HCT116 (cell line): Measurements from ENCODE around the gene DHRS2. TPM values are rescaled to one million over a fixed set of nuclear protein-coding genes. Genes with fewer than 3 reads are reported as not detected.

Experiments
- ATAC-seq: fragments of 200-7000 bp; cut with Tn5 transposase; 2 replicates; pipeline ENCODE4 v1.9.1; 2020; ENCODE audit warnings: mild to moderate bottlenecking, moderate library complexity
- BruUV-seq: library from RNA; stranded (reverse); fragments of 400-500 nt; replicated peaks from 2 replicates; lab custom pipeline; 2021; lab: Mats Ljungman, UMichigan
- CTCF ChIA-PET: fragments of 300-600 bp; sonication (Branson Sonifier 250); formaldehyde crosslinking; loops from one replicate; lab custom pipeline; 2021; ENCODE audit warnings: antibody characterized with exemption; lab: Charles Lee
- POLR2A ChIA-PET: fragments of 300-600, 350-600 bp; sonication (Branson Sonifier 250); formaldehyde crosslinking; loops from one replicate; lab custom pipeline; 2021; ENCODE audit warnings: antibody characterized with exemption; lab: Charles Lee
- RAD21 ChIA-PET, 2 experiments: fragments of 300-600 bp; sonication (Branson Sonifier 250); formaldehyde crosslinking; loops; one replicate each; lab custom pipeline; 2023; ENCODE audit warnings: low total read pairs in 2 of 2; ENCODE audit not compliant: uncharacterized antibody in 2 of 2, unreplicated experiment in 2 of 2, low non-redundant PET in 1 of 2; lab: Charles Lee
- DNase-seq: peaks from one replicate; pipeline ENCODE4 v3.0.0-alpha.2; 2010; ENCODE audit warnings: low read depth, low spot score
- H2AFZ ChIP-seq: fragments of 200-600 bp; shearing (Covaris generic), sonication (generic); 2 replicates; pipeline ENCODE4 v1.6.1; 2017; ENCODE audit warnings: low read depth, mixed run types, mixed read lengths, antibody characterized with exemption, low read length; ENCODE audit not compliant: poor library complexity, severe bottlenecking
- H3K27ac ChIP-seq: 2 replicates; pipeline ENCODE4 v1.5.1; 2012; ENCODE audit warnings: low read depth, low read length
- H3K27me3 ChIP-seq: fragments of 200-600 bp; sonication (generic); 2 replicates; pipeline ENCODE4 v1.6.1; 2016; ENCODE audit warnings: mixed run types, low read length, mixed read lengths; ENCODE audit not compliant: insufficient read depth
- H3K36me3 ChIP-seq, 2 experiments: fragments of 200-500 bp in 1 of 2; fragments of 200-600 bp in 1 of 2; sonication (Bioruptor generic) in 1 of 2; sonication (generic) in 1 of 2; 2 replicates each; pipeline versions ENCODE4 v1.5.1 to v1.6.1; 2014 to 2016; ENCODE audit warnings: low read length in 2 of 2, inconsistent platforms in 1 of 2, mixed read lengths in 1 of 2, mixed run types in 1 of 2; ENCODE audit not compliant: insufficient read depth in 2 of 2, control insufficient read depth in 1 of 2
- H3K4me1 ChIP-seq, 2 experiments: fragments of 200-600 bp in 1 of 2; sonication (generic) in 1 of 2; 2 replicates each; pipeline versions ENCODE4 v1.5.1 to v1.6.1; 2012 to 2017; ENCODE audit warnings: low read length in 2 of 2, inconsistent platforms in 1 of 2, mild to moderate bottlenecking in 1 of 2, mixed read lengths in 1 of 2, mixed run types in 1 of 2, moderate library complexity in 1 of 2; ENCODE audit not compliant: insufficient read depth in 2 of 2, control insufficient read depth in 1 of 2
- H3K4me2 ChIP-seq: fragments of 200-600 bp; sonication (generic); 2 replicates; pipeline ENCODE4 v1.6.1; 2017; ENCODE audit warnings: mixed run types, low read length, mixed read lengths
- H3K4me3 ChIP-seq, 2 experiments: fragments of 200-600 bp in 1 of 2; sonication (generic) in 1 of 2; replicated peaks in 1 of 2; 2 replicates each; pipeline ENCODE4 v1.5.1; 2011 to 2016; ENCODE audit warnings: low read length in 2 of 2, control low read depth in 1 of 2, low read depth in 1 of 2, mild to moderate bottlenecking in 1 of 2, mixed read lengths in 1 of 2, mixed run types in 1 of 2
- H3K79me2 ChIP-seq: fragments of 200-600 bp; sonication (generic); 2 replicates; pipeline ENCODE4 v1.6.1; 2017; ENCODE audit warnings: mild to moderate bottlenecking, mixed run types, low read length, moderate library complexity, mixed read lengths; ENCODE audit not compliant: insufficient read depth
- H3K9ac ChIP-seq: fragments of 200-600 bp; sonication (generic); 2 replicates; pipeline ENCODE4 v1.6.1; 2016; ENCODE audit warnings: low read length, mixed read lengths
- H3K9me2 ChIP-seq: fragments of 200-600 bp; sonication (generic), shearing (Covaris generic); 2 replicates; pipeline ENCODE4 v1.6.1; 2017; ENCODE audit warnings: mixed run types, mild to moderate bottlenecking, moderate library complexity; ENCODE audit not compliant: insufficient read depth
- H3K9me3 ChIP-seq, 2 experiments: fragments of 200-500 bp in 1 of 2; fragments of 200-600 bp in 1 of 2; sonication (Bioruptor generic) in 1 of 2; sonication (generic) in 1 of 2; 2 replicates each; pipeline ENCODE4 v1.6.1; 2014 to 2017; ENCODE audit warnings: low read length in 2 of 2, mixed read lengths in 2 of 2, inconsistent platforms in 1 of 2, low read depth in 1 of 2, mild to moderate bottlenecking in 1 of 2, mixed run types in 1 of 2, moderate library complexity in 1 of 2; ENCODE audit not compliant: control insufficient read depth in 1 of 2, insufficient read depth in 1 of 2
- H4K20me1 ChIP-seq: fragments of 200-600 bp; sonication (generic), shearing (Covaris generic); 2 replicates; pipeline ENCODE4 v1.6.1; 2017; ENCODE audit warnings: mixed run types, mild to moderate bottlenecking, moderate library complexity; ENCODE audit not compliant: insufficient read depth
- CEBPB ChIP-seq: IDR thresholded peaks from 2 replicates; pipeline ENCODE4 v1.6.1; 2012; ENCODE audit warnings: low read depth
- EZH2phosphoT487 ChIP-seq: fragments of 200-600 bp; IDR thresholded peaks from 2 replicates; pipeline ENCODE4 v1.6.1; 2018; ENCODE audit warnings: antibody characterized with exemption, borderline replicate concordance
- SP1 ChIP-seq: IDR thresholded peaks from 2 replicates; pipeline ENCODE4 v1.6.1; 2012; ENCODE audit warnings: low read depth
- SRF ChIP-seq: IDR thresholded peaks from 2 replicates; pipeline ENCODE4 v1.6.1; 2012; ENCODE audit warnings: low read depth
- TCF7L2 ChIP-seq: IDR thresholded peaks from 2 replicates; pipeline ENCODE4 v1.7.0; 2011; ENCODE audit warnings: borderline replicate concordance, inconsistent platforms; ENCODE audit not compliant: insufficient read depth, insufficient read length; ENCODE audit errors: extremely low read depth
- YY1 ChIP-seq: IDR thresholded peaks from 2 replicates; pipeline ENCODE4 v1.6.1; 2011; ENCODE audit warnings: low read length, low read depth, moderate library complexity, mild to moderate bottlenecking; ENCODE audit not compliant: insufficient replicate concordance; ENCODE audit errors: extremely low read depth
- intact Hi-C: fragments of 100-400 bp; cut with micrococcal nuclease; formaldehyde crosslinking; loops from 2 replicates; pipeline ENCODE4 v1.10.0; 2022
- total RNA-seq: library from RNA; stranded (reverse); gene quantifications from one replicate; pipeline ENCODE4 v1.2.1, GENCODE V29; 2021; ENCODE audit not compliant: unreplicated experiment
- TF ChIP-seq, protein P1 (sequence below): IDR thresholded peaks from 2 replicates; pipeline ENCODE4 v1.6.1; 2011; ENCODE audit warnings: mild to moderate bottlenecking, low read length, moderate library complexity; ENCODE audit not compliant: insufficient replicate concordance; ENCODE audit errors: extremely low read depth
- TF ChIP-seq, protein P2 (sequence below): IDR thresholded peaks from 2 replicates; pipeline ENCODE4 v1.6.1; 2012; ENCODE audit warnings: low read depth

DHRS2 gene
- total RNA-seq, 1 experiment from 2014 or later: 10.0 TPM

DNA sequence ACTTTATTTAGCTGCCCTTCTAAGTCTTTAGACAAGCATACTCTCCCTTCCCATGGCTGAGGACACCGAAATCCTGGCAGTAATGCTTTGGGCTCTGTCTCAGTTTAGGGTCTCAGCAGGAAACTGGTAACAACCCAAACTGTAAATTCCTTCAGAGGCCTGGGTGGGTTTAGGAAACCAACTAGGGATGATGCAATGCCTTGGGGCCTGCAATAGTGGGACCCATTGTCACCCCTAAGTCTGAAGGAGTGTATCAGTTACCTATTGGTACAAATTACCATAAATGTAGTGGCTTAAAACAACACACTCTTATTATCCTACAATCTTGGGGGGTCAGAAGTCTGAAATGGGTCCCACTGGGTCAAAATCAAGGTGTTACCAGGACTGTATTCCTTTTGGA is 36.0 kb downstream of the DHRS2 start (continued):
- TF ChIP-seq, protein P1, sequence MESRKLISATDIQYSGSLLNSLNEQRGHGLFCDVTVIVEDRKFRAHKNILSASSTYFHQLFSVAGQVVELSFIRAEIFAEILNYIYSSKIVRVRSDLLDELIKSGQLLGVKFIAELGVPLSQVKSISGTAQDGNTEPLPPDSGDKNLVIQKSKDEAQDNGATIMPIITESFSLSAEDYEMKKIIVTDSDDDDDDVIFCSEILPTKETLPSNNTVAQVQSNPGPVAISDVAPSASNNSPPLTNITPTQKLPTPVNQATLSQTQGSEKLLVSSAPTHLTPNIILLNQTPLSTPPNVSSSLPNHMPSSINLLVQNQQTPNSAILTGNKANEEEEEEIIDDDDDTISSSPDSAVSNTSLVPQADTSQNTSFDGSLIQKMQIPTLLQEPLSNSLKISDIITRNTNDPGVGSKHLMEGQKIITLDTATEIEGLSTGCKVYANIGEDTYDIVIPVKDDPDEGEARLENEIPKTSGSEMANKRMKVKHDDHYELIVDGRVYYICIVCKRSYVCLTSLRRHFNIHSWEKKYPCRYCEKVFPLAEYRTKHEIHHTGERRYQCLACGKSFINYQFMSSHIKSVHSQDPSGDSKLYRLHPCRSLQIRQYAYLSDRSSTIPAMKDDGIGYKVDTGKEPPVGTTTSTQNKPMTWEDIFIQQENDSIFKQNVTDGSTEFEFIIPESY: no peak
- no peak for TF ChIP-seq TCF7L2
- TF ChIP-seq EZH2phosphoT487: no peak
- TF ChIP-seq, protein P2, sequence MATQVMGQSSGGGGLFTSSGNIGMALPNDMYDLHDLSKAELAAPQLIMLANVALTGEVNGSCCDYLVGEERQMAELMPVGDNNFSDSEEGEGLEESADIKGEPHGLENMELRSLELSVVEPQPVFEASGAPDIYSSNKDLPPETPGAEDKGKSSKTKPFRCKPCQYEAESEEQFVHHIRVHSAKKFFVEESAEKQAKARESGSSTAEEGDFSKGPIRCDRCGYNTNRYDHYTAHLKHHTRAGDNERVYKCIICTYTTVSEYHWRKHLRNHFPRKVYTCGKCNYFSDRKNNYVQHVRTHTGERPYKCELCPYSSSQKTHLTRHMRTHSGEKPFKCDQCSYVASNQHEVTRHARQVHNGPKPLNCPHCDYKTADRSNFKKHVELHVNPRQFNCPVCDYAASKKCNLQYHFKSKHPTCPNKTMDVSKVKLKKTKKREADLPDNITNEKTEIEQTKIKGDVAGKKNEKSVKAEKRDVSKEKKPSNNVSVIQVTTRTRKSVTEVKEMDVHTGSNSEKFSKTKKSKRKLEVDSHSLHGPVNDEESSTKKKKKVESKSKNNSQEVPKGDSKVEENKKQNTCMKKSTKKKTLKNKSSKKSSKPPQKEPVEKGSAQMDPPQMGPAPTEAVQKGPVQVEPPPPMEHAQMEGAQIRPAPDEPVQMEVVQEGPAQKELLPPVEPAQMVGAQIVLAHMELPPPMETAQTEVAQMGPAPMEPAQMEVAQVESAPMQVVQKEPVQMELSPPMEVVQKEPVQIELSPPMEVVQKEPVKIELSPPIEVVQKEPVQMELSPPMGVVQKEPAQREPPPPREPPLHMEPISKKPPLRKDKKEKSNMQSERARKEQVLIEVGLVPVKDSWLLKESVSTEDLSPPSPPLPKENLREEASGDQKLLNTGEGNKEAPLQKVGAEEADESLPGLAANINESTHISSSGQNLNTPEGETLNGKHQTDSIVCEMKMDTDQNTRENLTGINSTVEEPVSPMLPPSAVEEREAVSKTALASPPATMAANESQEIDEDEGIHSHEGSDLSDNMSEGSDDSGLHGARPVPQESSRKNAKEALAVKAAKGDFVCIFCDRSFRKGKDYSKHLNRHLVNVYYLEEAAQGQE: no peak
- no peak for TF ChIP-seq YY1

DNA sequence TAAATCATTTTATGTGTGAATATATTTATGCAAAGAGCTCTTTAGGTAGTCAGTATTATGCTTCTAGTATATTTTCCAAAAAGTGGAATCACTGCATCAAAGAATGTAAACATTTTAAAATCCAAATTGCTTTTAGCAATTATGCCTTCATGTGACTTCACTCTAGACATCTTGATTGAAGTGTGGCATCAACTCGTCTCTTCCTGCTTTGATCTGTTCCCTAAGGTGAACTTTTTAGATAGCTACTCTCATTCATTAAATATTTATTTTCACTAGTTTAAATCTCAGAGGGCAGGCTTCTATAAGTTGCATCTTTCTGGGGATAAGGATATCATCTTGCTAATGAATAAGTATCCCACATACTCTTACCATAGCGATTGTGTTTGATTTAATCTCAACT is 39.2 kb downstream of the DHRS2 start:
- no peaks in the 10 kb centered on the region for H3K4me1 ChIP-seq
- no peak overlapping the region for H2AFZ ChIP-seq
- H3K9me2 ChIP-seq: no peaks in the 10 kb centered on the region
- no peaks in the 10 kb centered on the region for H3K79me2 ChIP-seq
- H3K4me3 ChIP-seq: no peak overlapping the region
- intact Hi-C loops: no loop called here
- H3K27me3 ChIP-seq: no peaks in the 10 kb centered on the region
- H3K4me2 ChIP-seq: no peak overlapping the region
- no peaks in the 10 kb centered on the region for H3K36me3 ChIP-seq
- no peaks in the 10 kb centered on the region for H3K9me3 ChIP-seq
- no peak overlapping the region for H3K9ac ChIP-seq
- no peak for ATAC-seq
- ChIA-PET POLR2A (no interaction called here), RAD21 (no interaction called here), CTCF (interaction anchor here (0.9 to 2.3 kb wide), 2 partner anchors 9 to 235 kb away, joined by 3 to 10 read pairs; no protein-coding TSS in a partner anchor)
- TF ChIP-seq, protein P1: no peak
- TF ChIP-seq SP1 (no peak), CEBPB (no peak), SRF (no peak)
- no peak for DNase-seq
- H3K27ac ChIP-seq: no peak overlapping the region
- H4K20me1 ChIP-seq: no peaks in the 10 kb centered on the region
- BruUV-seq: no TSS peak
